Suprapubic skin (tissue), 3 donors: ENCODE measurements around the gene DNAH3.

ENCODE experiments used
- EP300 ChIP-seq: sonication (generic); formaldehyde crosslinking; IDR thresholded peaks from one replicate; pipeline ENCODE4 v1.6.1; 2017; ENCODE audit warnings: antibody characterized with exemption
- POLR2A ChIP-seq, 2 donors: fragments of 450-650 bp; IDR thresholded peaks; one replicate each; pipeline ENCODE4 v1.6.1; 2017; ENCODE audit warnings: antibody characterized with exemption in 2 of 2, mild to moderate bottlenecking in 2 of 2, moderate library complexity in 2 of 2
- TF ChIP-seq, protein P1 (sequence below), 2 donors: fragments of 200-600 bp in 1 of 2; fragments of 450-650 bp in 1 of 2; sonication (generic) in 1 of 2; IDR thresholded peaks; one replicate each; pipeline ENCODE4 v1.5.1; 2016 to 2019; ENCODE audit warnings: antibody characterized with exemption in 2 of 2, mild to moderate bottlenecking in 1 of 2, moderate library complexity in 1 of 2

- no peak for TF ChIP-seq POLR2A (IDR thresholded peaks at IDR 0.05)
- TF ChIP-seq, protein P1, sequence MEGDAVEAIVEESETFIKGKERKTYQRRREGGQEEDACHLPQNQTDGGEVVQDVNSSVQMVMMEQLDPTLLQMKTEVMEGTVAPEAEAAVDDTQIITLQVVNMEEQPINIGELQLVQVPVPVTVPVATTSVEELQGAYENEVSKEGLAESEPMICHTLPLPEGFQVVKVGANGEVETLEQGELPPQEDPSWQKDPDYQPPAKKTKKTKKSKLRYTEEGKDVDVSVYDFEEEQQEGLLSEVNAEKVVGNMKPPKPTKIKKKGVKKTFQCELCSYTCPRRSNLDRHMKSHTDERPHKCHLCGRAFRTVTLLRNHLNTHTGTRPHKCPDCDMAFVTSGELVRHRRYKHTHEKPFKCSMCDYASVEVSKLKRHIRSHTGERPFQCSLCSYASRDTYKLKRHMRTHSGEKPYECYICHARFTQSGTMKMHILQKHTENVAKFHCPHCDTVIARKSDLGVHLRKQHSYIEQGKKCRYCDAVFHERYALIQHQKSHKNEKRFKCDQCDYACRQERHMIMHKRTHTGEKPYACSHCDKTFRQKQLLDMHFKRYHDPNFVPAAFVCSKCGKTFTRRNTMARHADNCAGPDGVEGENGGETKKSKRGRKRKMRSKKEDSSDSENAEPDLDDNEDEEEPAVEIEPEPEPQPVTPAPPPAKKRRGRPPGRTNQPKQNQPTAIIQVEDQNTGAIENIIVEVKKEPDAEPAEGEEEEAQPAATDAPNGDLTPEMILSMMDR (IDR thresholded peaks at IDR 0.05) = no peak
- no peak for TF ChIP-seq EP300
Measured at GRCh38 chr16:21163576-21163975, 12.9 kb upstream of the DNAH3 start.
